ENCODE data around the gene PARVG.
"Not testable (repeated sequence)": the region's sequence is repeated elsewhere in the genome, so short reads cannot be mapped to it uniquely, and the experiment has no call there.

Gene PARVG

DNA sequence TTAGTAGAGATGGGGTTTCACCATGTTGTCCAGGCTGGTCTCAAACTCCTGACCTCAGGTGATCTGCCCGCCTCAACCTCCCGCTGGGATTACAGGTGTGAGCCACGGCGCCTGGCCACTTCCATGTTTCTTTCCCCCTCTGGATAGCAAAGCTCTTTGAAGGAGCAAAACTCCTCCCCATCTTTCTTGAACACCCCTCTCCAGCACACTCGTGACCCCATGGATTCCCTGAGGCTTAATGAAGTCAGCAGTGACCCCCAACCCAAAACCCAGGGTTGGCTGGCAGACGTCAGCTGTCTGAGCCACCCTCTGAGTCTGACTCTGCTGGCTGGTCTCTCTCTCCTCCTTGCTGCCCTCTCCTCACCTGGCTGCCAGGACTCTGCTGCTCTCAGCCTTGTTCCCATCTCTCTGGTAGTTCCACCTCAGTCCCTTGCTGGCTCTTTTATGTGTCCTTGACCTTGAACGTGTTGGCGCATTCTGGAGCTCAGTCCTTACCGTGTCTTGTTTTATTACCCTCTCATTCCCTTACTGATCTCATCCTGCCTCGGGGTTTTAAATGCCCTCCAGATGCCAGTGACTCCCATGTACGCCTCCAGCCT lies 44.5 kb downstream of the PARVG start:
- Histone ChIP-seq H3K36me3 (ENCODE audit: control insufficient read depth, insufficient read depth, low read length) (no peaks in the 10 kb centered on the region), H3K27me3 (ENCODE audit: control insufficient read depth, insufficient read depth, low read length) (no peaks in the 10 kb centered on the region), H3K27ac (ENCODE audit: low read depth, low read length) (no peak overlapping the region), H3K4me3 (ENCODE audit: low read depth, low read length) (no peak overlapping the region), H3K9ac (ENCODE audit: low read length) (no peak overlapping the region), H3K9me3 (ENCODE audit: control insufficient read depth, insufficient read depth, low read depth, low read length) (peaks cover 24% of the 10 kb centered on the region), H3K4me1 (ENCODE audit: control insufficient read depth, insufficient read depth, low read length) (no peaks in the 10 kb centered on the region)

DNA sequence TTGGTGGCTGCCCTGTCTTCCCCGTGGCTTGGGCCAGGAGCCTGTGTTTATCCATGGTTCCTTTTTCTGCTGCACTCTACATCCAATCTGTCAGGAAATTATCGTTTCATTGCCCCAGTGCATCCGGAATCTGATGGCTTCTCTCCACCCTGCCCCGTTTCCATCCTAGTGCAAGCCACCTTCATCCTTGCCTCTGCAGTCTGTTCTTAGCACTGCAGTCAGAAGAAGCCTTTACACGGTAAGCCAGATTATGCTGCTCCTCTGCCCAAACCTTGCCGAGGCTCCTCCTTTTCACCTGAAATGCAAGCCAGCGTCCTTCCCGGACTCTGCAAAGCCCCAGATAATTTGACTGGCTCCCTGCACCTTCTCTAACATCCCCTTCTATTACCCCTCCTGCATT lies 45.1 kb downstream of the PARVG start:
- no peaks in the 10 kb centered on the region for H3K36me3 ChIP-seq (ENCODE audit: control insufficient read depth, insufficient read depth, low read length)
- peaks cover 24% of the 10 kb centered on the region for H3K9me3 ChIP-seq (ENCODE audit: control insufficient read depth, insufficient read depth, low read depth, low read length)
- no peak overlapping the region for H3K27ac ChIP-seq (ENCODE audit: low read depth, low read length)
- H3K9ac ChIP-seq (ENCODE audit: low read length), result no peak overlapping the region
- H3K4me1 ChIP-seq (ENCODE audit: control insufficient read depth, insufficient read depth, low read length), result no peaks in the 10 kb centered on the region
- no peak overlapping the region for H3K4me3 ChIP-seq (ENCODE audit: low read depth, low read length)
- H3K27me3 ChIP-seq (ENCODE audit: control insufficient read depth, insufficient read depth, low read length), result no peaks in the 10 kb centered on the region

DNA sequence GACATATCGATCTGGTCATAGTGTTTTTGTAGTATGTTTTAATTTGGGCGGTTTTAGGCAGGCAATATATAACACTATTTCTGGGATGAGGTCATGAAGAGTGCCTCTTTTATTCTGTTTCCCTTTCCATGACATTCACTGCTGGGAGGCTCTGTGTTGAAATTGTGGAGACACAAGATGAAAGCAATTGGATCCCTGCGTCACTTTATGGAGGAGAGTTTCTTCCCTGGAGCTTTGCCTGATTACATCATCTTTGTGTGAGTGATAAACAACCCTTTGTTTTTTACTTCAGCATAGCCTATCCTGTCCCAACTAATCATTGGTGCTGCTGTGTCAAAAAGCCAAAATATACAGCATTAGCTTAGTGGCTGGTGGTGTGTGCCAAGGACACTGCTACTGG lies 48.6 kb downstream of the PARVG start:
- Histone ChIP-seq H3K9ac (ENCODE audit: low read length) (no peak overlapping the region), H3K4me1 (ENCODE audit: control insufficient read depth, insufficient read depth, low read length) (no peaks in the 10 kb centered on the region), H3K27me3 (ENCODE audit: control insufficient read depth, insufficient read depth, low read length) (no peaks in the 10 kb centered on the region), H3K36me3 (ENCODE audit: control insufficient read depth, insufficient read depth, low read length) (no peaks in the 10 kb centered on the region), H3K9me3 (ENCODE audit: control insufficient read depth, insufficient read depth, low read depth, low read length) (peaks cover 16% of the 10 kb centered on the region), H3K27ac (ENCODE audit: low read depth, low read length) (no peak overlapping the region), H3K4me3 (ENCODE audit: low read depth, low read length) (no peak overlapping the region)

DNA sequence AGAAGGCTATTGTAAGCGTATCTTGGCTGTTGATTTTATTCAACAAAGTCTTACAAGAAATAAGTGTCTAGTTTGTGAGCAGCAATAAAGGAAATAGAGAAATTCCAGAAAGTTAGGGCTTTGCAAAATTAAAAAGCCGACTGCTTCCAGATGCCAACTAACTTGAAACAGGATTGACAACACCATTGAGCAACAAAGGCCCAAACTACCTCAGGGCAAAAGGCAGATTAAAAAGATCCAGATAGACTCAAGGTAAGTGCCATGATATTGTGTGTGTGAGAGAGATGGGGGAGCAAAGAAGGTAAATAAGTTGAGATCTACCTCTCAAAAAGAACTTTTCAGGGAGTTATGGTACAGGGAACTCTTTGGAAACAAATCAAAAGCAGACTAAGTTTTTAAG lies 49.1 kb downstream of the PARVG start:
- H3K4me1 ChIP-seq (ENCODE audit: control insufficient read depth, insufficient read depth, low read length), result no peaks in the 10 kb centered on the region
- H3K4me3 ChIP-seq (ENCODE audit: low read depth, low read length), result no peak overlapping the region
- H3K36me3 ChIP-seq (ENCODE audit: control insufficient read depth, insufficient read depth, low read length), result no peaks in the 10 kb centered on the region
- H3K27me3 ChIP-seq (ENCODE audit: control insufficient read depth, insufficient read depth, low read length), result no peaks in the 10 kb centered on the region
- no peak overlapping the region for H3K9ac ChIP-seq (ENCODE audit: low read length)
- peaks cover 16% of the 10 kb centered on the region for H3K9me3 ChIP-seq (ENCODE audit: control insufficient read depth, insufficient read depth, low read depth, low read length)
- H3K27ac ChIP-seq (ENCODE audit: low read depth, low read length), result no peak overlapping the region

DNA sequence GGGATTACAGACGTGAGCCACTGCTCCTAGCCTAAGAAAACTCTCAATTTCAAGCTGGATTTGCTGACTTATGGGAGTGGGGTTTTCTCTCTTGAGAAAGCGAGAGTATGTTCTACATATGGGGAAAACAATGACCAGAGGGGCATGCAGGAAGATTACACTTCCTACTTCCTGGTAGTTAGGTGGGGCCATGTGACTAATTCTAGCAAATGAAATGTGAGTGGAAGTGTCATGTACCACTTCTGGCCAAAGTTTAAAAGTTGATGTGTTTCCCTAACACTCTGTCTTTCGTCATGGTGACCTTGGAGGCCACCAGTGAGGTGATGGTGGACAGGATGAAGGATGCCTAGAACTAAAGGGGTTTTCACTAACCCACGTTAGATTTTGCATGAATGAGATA lies 50.5 kb downstream of the PARVG start:
- Histone ChIP-seq H3K27ac (ENCODE audit: low read depth, low read length) (no peak overlapping the region), H3K9ac (ENCODE audit: low read length) (no peak overlapping the region), H3K9me3 (ENCODE audit: control insufficient read depth, insufficient read depth, low read depth, low read length) (peaks cover 18% of the 10 kb centered on the region), H3K4me3 (ENCODE audit: low read depth, low read length) (no peak overlapping the region), H3K4me1 (ENCODE audit: control insufficient read depth, insufficient read depth, low read length) (no peaks in the 10 kb centered on the region), H3K27me3 (ENCODE audit: control insufficient read depth, insufficient read depth, low read length) (no peaks in the 10 kb centered on the region), H3K36me3 (ENCODE audit: control insufficient read depth, insufficient read depth, low read length) (no peaks in the 10 kb centered on the region)

DNA sequence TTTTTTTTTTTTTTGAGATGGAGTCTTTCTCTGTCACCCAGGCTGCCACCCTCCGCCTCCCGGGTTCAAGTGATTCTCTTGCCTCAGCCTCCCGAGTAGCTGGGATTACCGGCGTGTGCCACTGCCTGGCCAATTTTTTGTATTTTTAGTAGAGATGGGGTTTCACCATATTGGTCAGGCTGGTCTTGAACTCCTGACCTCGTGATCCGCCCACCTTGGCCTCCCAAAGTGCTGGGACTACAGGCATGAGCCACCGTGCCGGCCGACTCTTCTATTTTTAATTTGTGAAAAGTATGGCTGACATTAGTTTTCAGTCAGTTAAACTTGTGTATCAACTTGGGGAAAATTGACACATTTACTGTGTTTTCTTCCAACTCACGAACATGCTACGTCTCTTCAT lies 53.6 kb downstream of the PARVG start:
- H3K9me3 ChIP-seq (ENCODE audit: control insufficient read depth, insufficient read depth, low read depth, low read length); H3K27me3 ChIP-seq (ENCODE audit: control insufficient read depth, insufficient read depth, low read length); H3K36me3 ChIP-seq (ENCODE audit: control insufficient read depth, insufficient read depth, low read length); H3K27ac ChIP-seq (ENCODE audit: low read depth, low read length); H3K9ac ChIP-seq (ENCODE audit: low read length); H3K4me1 ChIP-seq (ENCODE audit: control insufficient read depth, insufficient read depth, low read length); H3K4me3 ChIP-seq (ENCODE audit: low read depth, low read length): not testable (repeated sequence)

DNA sequence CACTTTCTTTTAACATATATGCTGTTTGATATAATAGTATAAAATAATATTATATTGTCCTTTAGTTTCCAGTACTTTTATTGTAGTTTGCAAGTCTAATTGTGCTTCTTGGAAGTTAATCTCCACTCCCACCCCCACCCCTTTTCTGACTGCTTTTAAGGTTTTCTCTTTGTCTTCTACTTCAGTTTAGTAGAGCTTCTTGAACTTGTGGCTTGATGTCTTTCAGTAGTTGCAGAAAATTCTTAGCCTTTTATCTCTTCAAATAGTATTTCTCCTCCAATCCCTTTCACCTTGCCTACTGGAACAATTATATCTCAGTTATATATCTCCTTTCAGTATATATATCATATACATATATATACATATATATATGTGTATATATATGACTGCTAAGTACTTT lies 56.6 kb downstream of the PARVG start:
- peaks cover 5% of the 10 kb centered on the region; the same call in 1 of the 2 replicates for H3K9me3 ChIP-seq (ENCODE audit: control insufficient read depth, insufficient read depth, low read depth, low read length)
- H3K27me3 ChIP-seq (ENCODE audit: control insufficient read depth, insufficient read depth, low read length), result no peaks in the 10 kb centered on the region
- no peaks in the 10 kb centered on the region for H3K4me1 ChIP-seq (ENCODE audit: control insufficient read depth, insufficient read depth, low read length)
- no peak overlapping the region for H3K4me3 ChIP-seq (ENCODE audit: low read depth, low read length)
- no peak overlapping the region for H3K27ac ChIP-seq (ENCODE audit: low read depth, low read length)
- no peak overlapping the region for H3K9ac ChIP-seq (ENCODE audit: low read length)
- no peaks in the 10 kb centered on the region for H3K36me3 ChIP-seq (ENCODE audit: control insufficient read depth, insufficient read depth, low read length)

DNA sequence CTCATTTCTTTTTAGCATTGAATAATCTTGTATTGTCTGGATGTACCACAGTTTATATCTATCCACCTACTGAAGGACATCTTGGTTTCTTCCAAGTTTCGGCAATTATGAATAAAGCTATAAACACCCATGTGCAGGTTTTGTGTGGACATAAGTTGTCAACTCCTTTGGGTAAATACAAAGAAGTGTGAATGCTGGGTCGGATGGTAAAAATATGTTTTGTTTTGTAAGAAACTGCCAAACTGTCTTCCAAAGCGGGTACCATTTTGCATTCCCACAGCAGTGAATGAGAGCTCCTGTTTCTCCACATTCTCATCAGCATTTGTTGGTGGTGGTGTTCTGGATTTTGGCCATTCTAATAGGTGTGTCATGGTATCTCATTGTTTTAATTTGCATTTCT lies 60.4 kb downstream of the PARVG start:
- H3K4me1 ChIP-seq (ENCODE audit: control insufficient read depth, insufficient read depth, low read length); H3K27ac ChIP-seq (ENCODE audit: low read depth, low read length); H3K36me3 ChIP-seq (ENCODE audit: control insufficient read depth, insufficient read depth, low read length); H3K27me3 ChIP-seq (ENCODE audit: control insufficient read depth, insufficient read depth, low read length); H3K9me3 ChIP-seq (ENCODE audit: control insufficient read depth, insufficient read depth, low read depth, low read length); H3K4me3 ChIP-seq (ENCODE audit: low read depth, low read length); H3K9ac ChIP-seq (ENCODE audit: low read length): not testable (repeated sequence)

DNA sequence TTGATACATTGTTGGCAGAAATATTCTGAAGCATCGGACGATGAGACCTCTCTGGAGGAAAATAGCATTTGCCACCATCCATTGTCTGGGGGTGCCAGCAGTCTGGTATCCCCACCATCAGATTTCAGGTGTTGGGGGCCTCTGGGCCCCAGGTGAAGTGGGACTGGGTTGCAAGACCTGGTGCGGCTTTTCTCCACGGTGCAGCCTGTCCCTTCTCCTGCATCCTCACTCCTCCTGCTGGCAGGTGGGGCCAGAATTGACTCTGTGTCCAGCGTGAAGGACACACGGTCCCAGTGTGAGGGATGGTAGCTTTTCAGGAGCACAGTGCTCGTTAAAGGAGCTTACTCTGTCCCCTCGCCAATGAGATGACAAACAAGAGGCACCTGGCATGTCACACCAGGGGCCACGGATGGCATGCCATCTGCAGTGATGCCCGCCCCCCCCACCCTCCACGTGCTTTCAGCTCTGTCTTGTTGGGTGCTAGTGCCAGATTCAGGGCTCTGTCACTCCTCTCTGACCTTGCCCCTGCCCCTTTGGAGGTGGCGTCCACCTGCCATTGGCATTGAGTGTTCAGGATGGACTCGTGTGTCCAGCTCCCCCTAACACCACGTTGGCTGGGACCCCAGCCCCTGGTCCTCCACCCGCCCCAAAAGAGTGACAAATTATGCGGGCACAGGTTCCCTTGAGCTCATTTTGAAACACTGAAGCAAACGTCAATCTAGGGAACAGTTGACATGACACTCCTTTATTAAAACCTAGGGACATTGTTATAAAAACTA lies 62.4 kb downstream of the PARVG start:
- Histone ChIP-seq H3K27ac (ENCODE audit: low read depth, low read length) (no peak overlapping the region), H3K4me3 (ENCODE audit: low read depth, low read length) (no peak overlapping the region), H3K36me3 (ENCODE audit: control insufficient read depth, insufficient read depth, low read length) (no peaks in the 10 kb centered on the region), H3K9ac (ENCODE audit: low read length) (no peak overlapping the region), H3K4me1 (ENCODE audit: control insufficient read depth, insufficient read depth, low read length) (no peaks in the 10 kb centered on the region), H3K9me3 (ENCODE audit: control insufficient read depth, insufficient read depth, low read depth, low read length) (no peaks in the 10 kb centered on the region), H3K27me3 (ENCODE audit: control insufficient read depth, insufficient read depth, low read length) (no peaks in the 10 kb centered on the region)

DNA sequence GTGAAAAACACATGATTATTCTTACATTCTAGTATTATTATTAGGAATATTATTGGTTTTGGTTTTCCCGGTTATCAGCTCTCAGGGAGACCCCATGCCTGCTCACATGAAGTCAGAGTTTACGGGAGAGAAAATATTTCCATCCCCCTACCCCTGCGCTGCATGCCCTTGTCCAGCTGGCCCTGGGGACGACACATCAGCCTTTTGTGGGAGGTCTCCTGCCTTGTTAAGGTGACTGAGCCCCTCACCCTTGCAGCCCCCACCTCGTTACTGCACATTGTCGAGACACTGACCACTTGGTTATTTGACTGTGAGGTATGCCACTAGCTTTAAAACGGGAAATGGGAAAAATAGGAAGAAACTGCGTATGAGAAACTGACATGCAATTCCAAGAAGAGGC lies 63.0 kb downstream of the PARVG start:
- Histone ChIP-seq H3K9me3 (ENCODE audit: control insufficient read depth, insufficient read depth, low read depth, low read length) (peaks cover 3% of the 10 kb centered on the region; the same call in 1 of the 2 replicates), H3K9ac (ENCODE audit: low read length) (no peak overlapping the region), H3K36me3 (ENCODE audit: control insufficient read depth, insufficient read depth, low read length) (no peaks in the 10 kb centered on the region), H3K27me3 (ENCODE audit: control insufficient read depth, insufficient read depth, low read length) (no peaks in the 10 kb centered on the region), H3K4me3 (ENCODE audit: low read depth, low read length) (no peak overlapping the region), H3K27ac (ENCODE audit: low read depth, low read length) (no peak overlapping the region), H3K4me1 (ENCODE audit: control insufficient read depth, insufficient read depth, low read length) (no peaks in the 10 kb centered on the region)

DNA sequence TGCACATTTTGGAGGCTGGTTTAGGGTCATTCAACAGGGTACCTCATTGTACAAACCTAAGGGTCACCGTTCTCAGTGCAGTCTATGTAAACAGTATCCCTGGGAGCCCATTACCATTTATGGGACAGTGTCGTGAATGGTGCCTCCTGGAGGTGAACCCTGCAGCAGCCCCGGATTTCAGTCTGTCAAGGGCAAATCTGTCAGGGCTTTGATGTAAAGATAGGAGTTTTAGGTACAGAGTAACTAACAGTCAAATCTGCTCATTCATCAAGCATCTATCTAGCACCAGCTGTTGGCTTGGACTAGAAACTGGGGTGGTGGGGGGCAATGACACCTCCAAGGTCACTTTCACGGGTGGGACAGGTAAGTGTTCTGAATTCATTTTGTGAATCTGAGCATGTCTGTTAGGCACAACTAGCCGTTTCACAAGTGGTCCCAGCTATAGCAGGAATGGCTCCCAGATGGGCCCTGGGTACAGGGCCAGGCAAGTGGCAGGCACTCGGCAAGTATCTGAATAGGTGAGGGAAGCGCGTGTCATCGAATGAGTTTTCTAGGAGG lies 63.6 kb downstream of the PARVG start:
- Histone ChIP-seq H3K9me3 (ENCODE audit: control insufficient read depth, insufficient read depth, low read depth, low read length) (peaks cover 6% of the 10 kb centered on the region; the same call in 1 of the 2 replicates), H3K4me3 (ENCODE audit: low read depth, low read length) (no peak overlapping the region), H3K36me3 (ENCODE audit: control insufficient read depth, insufficient read depth, low read length) (no peaks in the 10 kb centered on the region), H3K9ac (ENCODE audit: low read length) (no peak overlapping the region), H3K27ac (ENCODE audit: low read depth, low read length) (no peak overlapping the region), H3K4me1 (ENCODE audit: control insufficient read depth, insufficient read depth, low read length) (no peaks in the 10 kb centered on the region), H3K27me3 (ENCODE audit: control insufficient read depth, insufficient read depth, low read length) (no peaks in the 10 kb centered on the region)
